Jurkat, Clone E6-1 (cell line): Measurements from ENCODE around the gene PPP2R1A.
"Not testable (repeated sequence)": the region's sequence is repeated elsewhere in the genome, so short reads cannot be mapped to it uniquely, and the experiment has no call there.

Experiments
- DNase-seq: peaks from one replicate; pipeline ENCODE4 v3.0.0-alpha.2; 2011; ENCODE audit warnings: low read depth, low spot score
- H3K4me3 ChIP-seq: 2 replicates; pipeline ENCODE4 v1.5.1; 2011; ENCODE audit warnings: mild to moderate bottlenecking, low read length, control low read depth, moderate library complexity

Gene PPP2R1A

DNA sequence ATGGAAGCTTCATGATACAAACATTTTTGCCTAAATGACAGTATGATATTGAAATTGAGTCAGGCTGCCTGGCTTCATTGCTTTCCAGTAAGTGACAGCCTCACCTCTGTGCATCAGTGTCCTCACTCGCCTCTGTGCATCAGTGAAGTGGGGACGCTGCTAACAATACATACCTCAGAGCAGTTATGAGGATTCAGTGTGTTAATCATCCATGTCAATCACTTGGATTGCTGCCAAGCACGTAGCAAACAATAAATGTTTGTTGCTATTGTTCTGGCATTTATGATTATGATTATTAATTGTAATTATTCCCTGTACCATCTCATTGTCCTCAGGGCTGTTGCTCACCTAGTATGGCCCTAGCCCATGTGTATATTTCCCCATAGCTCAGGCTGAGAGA is 8.8 kb downstream of the PPP2R1A start:
- no peak for DNase-seq
- no peak overlapping the region for H3K4me3 ChIP-seq

DNA sequence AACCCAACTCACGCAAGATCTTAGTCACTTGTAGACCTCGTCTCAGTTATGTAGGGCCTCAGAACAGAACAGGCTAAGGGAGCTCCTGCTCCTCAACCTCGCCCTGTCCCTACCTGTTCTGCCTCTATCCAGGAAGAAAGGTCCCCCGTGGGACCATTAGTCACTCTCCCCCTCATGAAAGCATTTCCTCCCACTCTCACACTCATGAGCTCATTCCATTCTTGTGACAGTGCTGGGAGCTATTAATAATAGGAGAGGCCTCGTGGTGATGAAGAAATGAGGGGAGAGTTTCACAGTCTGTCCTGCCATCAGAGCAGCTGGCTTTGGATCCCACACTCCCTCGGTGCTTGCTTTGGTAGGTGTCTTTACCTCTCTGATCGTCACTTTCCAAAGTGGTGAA is 10.2 kb downstream of the PPP2R1A start:
- H3K4me3 ChIP-seq = no peak overlapping the region
- no peak for DNase-seq

DNA sequence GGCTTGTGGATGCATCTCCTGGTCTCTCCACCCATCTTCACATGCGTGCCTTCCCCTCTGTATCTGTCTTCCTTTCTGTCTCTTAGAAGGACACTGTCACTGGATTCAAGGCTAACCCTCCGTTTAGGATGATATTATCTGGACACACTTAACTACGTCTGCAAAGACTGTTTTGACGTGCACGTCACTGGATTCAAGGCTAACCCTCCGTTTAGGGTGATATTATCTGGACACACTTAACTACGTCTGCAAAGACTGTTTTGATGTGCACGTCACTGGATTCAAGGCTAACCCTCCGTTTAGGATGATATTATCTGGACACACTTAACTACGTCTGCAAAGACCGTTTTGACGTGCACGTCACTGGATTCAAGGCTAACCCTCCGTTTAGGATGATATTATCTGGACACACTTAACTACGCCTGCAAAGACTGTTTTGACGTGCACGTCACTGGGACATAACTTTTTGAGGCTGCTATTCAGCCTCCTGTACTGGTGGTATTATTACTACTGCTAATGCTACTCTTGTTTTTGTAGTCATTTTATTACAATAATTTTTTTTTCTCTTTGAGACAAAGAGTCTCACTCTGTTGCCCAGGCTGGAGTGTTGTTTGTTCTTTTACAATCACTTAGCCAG is 11.0 kb downstream of the PPP2R1A start:
- not testable (repeated sequence) for H3K4me3 ChIP-seq, DNase-seq

DNA sequence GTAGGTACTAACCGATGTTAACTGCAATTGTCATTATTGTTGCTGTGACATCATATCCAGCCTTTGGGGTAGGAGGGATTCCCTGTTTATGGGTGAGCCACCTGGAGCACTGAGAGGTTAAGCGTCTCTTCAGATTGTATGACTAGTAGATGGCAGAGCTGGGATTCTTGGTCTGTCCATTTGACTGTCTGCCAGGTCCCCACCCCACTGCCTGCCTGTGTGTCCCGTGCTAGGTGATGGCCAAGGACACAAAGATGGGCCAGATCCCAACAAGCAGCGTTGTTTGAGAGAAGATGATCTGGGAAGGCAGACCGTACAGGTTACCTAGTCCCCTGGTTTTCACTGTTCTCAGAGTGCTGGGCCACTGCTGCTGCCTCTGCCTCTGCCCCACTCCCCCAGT is 16.6 kb downstream of the PPP2R1A start:
- H3K4me3 ChIP-seq = no peak overlapping the region
- no peak for DNase-seq

DNA sequence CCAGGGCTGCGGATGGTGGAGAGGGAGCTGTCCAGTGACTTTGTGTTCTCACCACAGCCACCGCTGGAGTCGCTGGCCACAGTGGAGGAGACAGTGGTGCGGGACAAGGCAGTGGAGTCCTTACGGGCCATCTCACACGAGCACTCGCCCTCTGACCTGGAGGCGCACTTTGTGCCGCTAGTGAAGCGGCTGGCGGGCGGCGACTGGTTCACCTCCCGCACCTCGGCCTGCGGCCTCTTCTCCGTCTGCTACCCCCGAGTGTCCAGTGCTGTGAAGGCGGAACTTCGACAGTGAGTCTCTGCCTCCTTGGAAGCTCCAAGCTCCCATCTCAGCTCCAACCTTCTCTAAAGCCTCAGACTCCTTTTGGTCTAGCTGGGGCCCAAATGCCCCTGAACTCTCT is 21.4 kb downstream of the PPP2R1A start:
- DNase-seq = no peak
- H3K4me3 ChIP-seq = no peak overlapping the region

DNA sequence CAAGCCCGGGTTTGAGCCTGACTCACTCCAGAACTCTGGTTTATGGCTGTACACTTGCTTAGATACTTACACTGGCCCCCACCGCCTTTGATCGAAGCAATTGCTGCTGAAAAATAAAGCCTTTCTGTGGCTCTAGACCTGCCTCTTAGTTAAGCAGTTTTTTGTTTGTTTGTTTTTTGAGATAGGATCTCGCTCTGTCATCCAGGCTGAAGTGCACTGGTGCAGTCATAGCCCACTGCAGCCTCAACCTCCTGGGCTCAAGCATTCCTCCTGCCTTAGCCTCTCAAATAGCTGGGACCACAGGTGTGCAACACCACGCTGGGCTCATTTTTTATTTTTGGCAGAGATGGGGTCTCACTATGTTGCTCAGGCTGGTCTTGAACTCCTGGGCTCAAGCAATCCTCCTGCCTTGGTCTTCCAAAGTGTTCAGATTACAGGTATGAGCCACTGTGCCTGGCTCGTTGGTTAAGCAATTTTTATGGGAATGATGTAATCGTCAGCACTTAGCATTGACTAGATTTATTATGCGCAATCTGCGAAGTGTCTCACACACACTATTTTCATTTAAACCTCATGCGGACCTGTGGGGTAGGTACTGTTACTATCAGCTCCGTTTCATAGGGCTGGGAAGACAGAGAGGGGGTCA is 22.2 kb downstream of the PPP2R1A start:
- no peak for DNase-seq
- no peak overlapping the region for H3K4me3 ChIP-seq

DNA sequence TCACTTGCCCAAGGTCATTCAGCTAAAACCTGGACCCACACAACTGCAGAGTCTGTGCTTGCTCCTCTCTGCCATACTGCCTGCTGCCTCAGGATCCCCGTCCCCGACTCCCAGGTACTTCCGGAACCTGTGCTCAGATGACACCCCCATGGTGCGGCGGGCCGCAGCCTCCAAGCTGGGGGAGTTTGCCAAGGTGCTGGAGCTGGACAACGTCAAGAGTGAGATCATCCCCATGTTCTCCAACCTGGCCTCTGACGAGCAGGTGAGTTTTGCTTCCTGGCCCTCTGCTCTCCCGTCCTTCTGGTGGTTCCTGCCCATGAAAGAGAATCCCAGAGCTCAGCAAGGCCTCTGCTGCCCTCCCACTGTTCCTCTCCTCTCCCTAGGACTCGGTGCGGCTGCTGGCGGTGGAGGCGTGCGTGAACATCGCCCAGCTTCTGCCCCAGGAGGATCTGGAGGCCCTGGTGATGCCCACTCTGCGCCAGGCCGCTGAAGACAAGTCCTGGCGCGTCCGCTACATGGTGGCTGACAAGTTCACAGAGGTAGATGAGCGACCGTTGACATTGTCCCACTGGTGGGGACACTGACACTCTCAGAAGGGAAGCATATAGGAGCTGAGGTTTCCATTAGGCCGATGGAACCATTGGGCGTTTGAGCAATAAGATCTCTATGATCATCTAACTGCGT is 22.9 kb downstream of the PPP2R1A start:
- no peak for DNase-seq
- no peak overlapping the region for H3K4me3 ChIP-seq

DNA sequence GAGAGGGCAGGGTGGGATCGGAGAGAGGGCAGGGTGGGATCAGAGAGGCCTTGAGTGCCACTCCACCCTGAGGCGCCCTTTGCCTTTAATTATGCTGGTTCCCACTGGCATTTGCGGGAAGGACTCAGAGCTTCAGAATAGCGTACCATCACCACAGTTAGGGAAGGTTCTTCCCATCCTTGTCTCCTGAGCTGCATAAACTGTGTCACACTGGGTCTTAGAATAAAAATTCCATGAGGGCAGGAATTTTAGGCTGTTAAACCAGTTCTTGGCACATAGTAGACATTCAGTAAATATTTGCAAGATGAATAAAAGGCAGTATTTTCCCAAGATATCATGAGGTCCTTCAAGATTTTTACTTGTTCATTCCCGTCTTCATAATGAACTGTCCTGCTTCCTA is 24.4 kb downstream of the PPP2R1A start:
- H3K4me3 ChIP-seq = no peak overlapping the region
- DNase-seq = no peak

DNA sequence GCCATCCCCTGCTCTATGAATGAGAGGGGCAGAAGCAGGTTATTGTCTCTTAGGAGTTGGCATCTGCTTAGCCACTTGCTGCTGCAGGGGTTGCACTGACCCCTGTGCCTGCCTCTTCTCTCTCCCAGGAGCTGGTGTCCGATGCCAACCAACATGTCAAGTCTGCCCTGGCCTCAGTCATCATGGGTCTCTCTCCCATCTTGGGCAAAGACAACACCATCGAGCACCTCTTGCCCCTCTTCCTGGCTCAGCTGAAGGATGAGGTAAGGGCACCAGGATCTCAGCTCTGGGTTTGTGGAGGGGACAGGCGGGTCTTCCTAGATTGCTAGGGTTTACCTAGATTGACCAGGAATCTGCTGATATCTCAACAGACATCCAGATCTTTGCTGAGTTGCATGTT is 26.5 kb downstream of the PPP2R1A start:
- H3K4me3 ChIP-seq = no peak overlapping the region
- DNase-seq = no peak

DNA sequence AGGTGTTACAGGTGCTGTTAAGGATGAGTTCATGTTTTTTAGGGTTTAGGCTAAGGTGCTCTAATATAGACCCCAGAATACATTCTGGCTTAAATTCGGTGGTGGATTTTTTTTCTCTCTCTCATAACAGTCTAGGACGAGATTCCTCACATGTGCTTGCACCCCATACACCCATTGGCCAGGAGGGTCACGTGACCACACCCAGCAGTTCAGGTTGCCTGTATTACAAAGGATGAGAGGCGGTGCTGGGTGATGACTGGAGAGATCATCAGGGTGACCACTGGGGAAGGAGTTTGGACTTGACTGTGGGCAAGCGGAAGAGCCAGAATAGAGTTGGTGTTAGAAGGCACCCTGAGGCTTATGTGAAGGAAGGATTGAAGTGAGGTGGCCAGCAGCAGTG is 27.7 kb downstream of the PPP2R1A start:
- H3K4me3 ChIP-seq = no peak overlapping the region
- no peak for DNase-seq

DNA sequence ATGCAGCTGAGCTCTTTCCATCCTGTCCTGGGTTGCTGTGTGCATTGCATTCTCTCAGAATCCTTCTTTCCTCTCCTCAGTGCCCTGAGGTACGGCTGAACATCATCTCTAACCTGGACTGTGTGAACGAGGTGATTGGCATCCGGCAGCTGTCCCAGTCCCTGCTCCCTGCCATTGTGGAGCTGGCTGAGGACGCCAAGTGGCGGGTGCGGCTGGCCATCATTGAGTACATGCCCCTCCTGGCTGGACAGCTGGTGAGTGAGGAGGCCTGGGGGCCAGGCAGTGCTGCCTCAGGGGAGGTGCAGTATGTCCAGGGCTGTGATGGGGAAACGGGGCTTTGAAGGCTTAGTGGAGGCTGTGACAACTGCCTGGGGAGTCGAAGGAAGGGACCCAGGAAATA is 29.8 kb downstream of the PPP2R1A start:
- H3K4me3 ChIP-seq = no peak overlapping the region
- DNase-seq = no peak

DNA sequence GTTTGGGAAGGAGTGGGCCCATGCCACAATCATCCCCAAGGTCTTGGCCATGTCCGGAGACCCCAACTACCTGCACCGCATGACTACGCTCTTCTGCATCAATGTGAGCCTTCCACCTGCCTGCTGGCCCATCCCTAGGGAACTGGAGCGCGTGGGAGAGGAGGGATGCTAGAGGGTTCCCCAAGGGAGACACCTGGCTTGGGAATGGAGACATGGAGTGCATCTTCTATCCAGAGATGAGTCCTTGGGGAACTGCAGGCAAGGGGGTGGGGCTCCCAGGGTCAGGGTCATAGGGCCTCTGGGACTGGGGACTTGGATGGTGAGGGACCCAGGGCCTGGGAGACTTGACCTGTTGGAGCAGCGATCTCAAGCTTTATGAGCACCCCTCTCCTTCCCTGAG is 31.2 kb downstream of the PPP2R1A start:
- no peak overlapping the region for H3K4me3 ChIP-seq
- no peak for DNase-seq

DNA sequence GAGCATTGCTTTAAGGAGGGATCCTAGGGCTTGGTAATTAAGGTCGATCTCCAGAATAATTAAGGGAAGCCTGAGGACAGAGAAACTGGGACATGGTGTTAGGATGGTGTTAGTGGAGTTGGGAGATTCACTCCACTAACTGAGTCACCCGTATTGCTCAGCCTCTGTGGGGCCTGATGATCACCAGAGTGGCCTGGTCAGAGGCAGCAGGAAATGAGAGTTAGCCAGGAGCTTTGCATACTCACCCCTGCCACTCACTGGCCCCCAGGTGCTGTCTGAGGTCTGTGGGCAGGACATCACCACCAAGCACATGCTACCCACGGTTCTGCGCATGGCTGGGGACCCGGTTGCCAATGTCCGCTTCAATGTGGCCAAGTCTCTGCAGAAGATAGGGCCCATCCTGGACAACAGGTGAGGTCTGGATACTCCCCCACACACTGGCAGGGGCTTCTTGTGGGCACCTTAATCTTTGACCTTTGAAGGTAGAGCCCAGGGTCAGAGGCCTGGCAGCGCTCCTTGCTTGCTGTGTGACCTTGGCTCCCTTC is 32.1 kb downstream of the PPP2R1A start:
- DNase-seq = no peak
- no peak overlapping the region for H3K4me3 ChIP-seq

DNA sequence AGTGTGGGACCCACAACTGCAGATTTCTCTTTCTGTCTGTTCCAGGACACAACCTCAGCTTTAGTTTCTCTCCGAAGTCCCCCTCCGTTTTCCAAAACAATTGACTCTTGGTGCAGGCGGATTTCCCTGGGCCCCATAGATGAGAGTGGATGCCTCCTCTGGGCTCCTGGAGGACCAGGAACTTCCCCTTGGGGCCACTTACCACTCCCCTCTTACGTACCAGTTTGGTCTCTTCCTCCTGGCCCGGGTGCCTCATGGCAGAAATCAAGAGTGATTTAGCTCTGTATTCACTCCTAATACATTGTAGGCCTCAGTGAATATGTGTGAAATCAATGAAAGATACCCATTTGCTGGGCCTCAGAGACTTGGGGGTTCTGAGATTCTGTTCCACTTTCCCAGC is 34.4 kb downstream of the PPP2R1A start:
- no peak overlapping the region for H3K4me3 ChIP-seq
- DNase-seq = no peak

DNA sequence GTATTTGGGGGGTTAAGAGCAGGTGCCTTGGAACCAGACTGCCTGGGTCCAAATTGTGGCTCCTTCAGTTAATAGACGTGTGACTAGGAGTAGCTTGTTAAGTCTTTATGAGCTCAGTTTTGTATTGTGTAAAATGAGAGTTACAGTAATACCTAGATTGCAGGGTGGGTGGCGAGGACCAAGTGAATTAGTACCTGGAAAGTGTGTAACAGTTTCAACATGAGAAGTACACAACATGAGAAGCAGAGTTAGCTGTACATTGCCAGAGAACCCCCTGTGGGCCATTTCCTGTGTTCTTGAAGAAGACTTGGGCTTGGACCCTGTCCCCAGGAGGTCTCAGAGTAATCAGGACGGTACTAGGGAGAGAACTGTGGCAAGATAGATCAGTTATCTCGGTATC is 36.8 kb downstream of the PPP2R1A start:
- DNase-seq = no peak
- H3K4me3 ChIP-seq = no peak overlapping the region

DNA sequence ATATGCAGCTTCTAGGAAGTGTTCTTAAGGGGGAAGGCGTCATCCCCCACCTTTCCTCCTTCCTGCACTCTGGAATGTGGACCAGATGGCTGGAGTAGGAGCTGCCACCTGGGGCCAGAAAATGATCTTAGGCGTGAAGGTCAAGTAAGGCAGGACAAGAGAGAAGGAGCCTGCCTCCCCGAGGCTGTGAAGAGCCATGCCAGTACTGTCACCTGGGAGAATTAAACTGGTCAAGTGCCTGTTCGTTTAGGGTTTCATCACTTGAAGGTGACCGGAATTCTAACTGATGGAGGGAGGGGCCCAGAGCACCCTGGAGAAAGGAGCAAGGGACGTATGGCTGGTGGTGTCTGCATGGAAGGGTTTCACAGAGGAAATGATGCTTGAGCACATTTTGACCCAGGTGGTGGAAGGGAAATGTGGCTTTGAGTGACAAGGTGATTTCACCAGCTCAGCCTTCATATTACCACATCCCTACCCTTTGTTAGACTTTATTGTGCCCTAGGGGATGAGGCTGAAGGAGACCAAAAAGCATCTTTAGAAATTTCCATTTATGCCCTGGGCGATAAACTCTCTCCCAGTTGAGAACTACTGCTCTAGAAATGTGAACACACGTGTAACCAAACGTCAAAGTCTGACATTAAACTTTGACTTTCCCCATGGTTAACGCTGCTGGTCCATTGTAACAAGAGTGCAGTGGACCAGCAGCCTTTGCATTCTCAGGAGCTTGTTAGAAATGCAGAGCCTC is 37.5 kb downstream of the PPP2R1A start:
- DNase-seq = no peak
- no peak overlapping the region for H3K4me3 ChIP-seq

DNA sequence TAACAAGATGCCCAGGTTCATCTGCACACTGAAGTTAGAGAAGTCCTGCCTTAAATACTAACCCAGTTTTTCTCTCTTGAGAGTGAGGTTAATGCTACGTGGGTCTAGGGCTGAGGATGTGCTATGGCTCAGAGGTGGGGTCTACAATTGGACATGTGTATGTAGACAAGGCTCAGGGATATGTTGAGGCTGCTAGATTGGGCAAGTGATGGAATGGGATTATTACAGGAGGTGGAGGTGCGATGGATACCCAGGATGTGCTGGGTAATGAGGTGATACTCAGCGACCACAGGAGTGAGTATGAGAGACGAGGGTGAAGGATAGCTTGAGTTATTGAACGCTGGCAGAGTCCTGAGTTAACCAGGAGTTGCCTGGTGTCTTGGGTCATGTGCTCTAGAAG is 38.1 kb downstream of the PPP2R1A start:
- no peak overlapping the region for H3K4me3 ChIP-seq
- no peak for DNase-seq

DNA sequence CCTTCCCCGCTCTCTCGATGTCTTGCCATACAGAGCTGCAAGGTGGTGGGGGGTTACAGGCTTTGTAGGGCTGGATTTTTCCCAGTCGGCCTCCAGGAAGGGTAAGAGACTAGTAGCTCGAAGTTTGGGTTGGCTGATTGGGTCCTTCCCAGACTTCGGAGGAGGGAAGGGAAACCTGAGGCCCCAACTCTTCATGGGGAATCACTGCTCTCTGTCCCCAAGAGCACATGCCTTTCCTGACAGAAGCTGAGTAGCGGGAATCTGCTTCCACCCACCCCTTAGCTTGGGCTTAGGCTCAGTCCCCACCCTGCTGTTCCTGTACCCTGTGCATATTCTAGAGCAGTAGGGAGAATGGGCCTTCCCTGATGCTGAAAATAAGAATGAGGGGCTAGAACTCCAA is 39.7 kb downstream of the PPP2R1A start:
- no peak for DNase-seq
- no peak overlapping the region for H3K4me3 ChIP-seq

DNA sequence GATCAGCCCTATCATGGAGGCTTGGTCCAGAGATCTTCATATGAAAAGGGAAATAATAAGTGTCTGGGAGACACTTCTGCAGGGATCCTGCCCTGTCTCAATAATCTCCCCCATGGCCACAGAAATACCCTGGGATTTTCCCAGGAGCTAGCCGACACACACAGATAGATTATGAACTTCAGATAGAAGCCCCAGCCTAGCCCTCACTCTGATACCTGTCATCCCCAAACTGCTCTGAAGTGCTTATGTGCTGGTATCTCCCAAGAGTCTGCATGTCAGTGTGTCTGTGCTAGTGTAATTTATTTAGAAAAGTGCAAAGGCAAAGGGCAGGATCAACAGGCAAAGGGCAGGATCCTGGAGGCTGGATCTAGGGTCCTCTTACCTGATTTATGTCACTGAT is 40.8 kb downstream of the PPP2R1A start:
- H3K4me3 ChIP-seq = no peak overlapping the region
- no peak for DNase-seq
